HEK293 (cell line): ENCODE data around the gene APLF.
"Not testable (repeated sequence)": the region's sequence is repeated elsewhere in the genome, so short reads cannot be mapped to it uniquely, and the experiment has no call there.

Experiments
- CTCF ChIA-PET: fragments of 350-600 bp; formaldehyde crosslinking; extraction: SDS; loops from one replicate; lab custom pipeline; 2021; ENCODE audit warnings: antibody characterized with exemption; lab: Yijun Ruan, JAX
- POLR2A ChIA-PET: fragments of 300-600 bp; formaldehyde crosslinking; extraction: SDS; loops from one replicate; lab custom pipeline; 2020; ENCODE audit warnings: antibody characterized with exemption, inconsistent platforms; lab: Yijun Ruan, JAX
- H3K27ac ChIP-seq: fragments of 200-500 bp; sonication (Bioruptor generic); 2 replicates; pipeline ENCODE4 v1.5.1; 2014; ENCODE audit warnings: low read depth, low read length, control low read depth, inconsistent platforms; ENCODE audit errors: extremely low read depth
- H3K36me3 ChIP-seq, 2 experiments: fragments of 200-500 bp in 1 of 2; sonication (Bioruptor generic) in 1 of 2; 1 replicate in 1 of 2; 2 replicates in 1 of 2; pipeline ENCODE4 v1.5.1; 2014 to 2017; ENCODE audit warnings: inconsistent platforms in 2 of 2, low read length in 2 of 2; ENCODE audit not compliant: control insufficient read depth in 2 of 2, insufficient read depth in 1 of 2
- H3K4me1 ChIP-seq: fragments of 200-500 bp; sonication (Bioruptor generic); 2 replicates; pipeline ENCODE4 v1.5.1; 2014; ENCODE audit warnings: mild to moderate bottlenecking, low read length, inconsistent platforms; ENCODE audit not compliant: control insufficient read depth, insufficient read depth
- H3K4me3 ChIP-seq: 2 replicates; pipeline ENCODE4 v1.5.1; 2011; ENCODE audit warnings: low read depth, mild to moderate bottlenecking, control low read depth, low read length, moderate library complexity
- H3K9me3 ChIP-seq: fragments of 200-500 bp; sonication (Bioruptor generic); 2 replicates; pipeline ENCODE4 v1.5.1; 2014; ENCODE audit warnings: low read depth, low read length, inconsistent platforms; ENCODE audit not compliant: control insufficient read depth, insufficient read depth
- EGR2 ChIP-seq: fragments of 450-650 bp; formaldehyde crosslinking; IDR thresholded peaks from 2 replicates; pipeline ENCODE4 v1.5.1; 2016; ENCODE audit warnings: low read depth, missing biosample characterization, missing genetic modification characterization
- IKZF3 ChIP-seq: fragments of 450-650 bp; IDR thresholded peaks from 2 replicates; pipeline ENCODE4 v1.5.0; 2018; ENCODE audit warnings: missing biosample characterization, mild to moderate bottlenecking, missing genetic modification characterization, moderate library complexity
- PRDM1 ChIP-seq: fragments of 450-650 bp; formaldehyde crosslinking; IDR thresholded peaks from 2 replicates; pipeline ENCODE4; 2016; ENCODE audit warnings: missing biosample characterization, missing genetic modification characterization
- ZFP3 ChIP-seq: fragments of 450-650 bp; formaldehyde crosslinking; IDR thresholded peaks from 2 replicates; pipeline ENCODE4 v1.5.1; 2016; ENCODE audit warnings: low read depth, missing biosample characterization, missing genetic modification characterization
- ZIC2 ChIP-seq: fragments of 450-650 bp; formaldehyde crosslinking; IDR thresholded peaks from 2 replicates; pipeline ENCODE4 v1.5.1; 2016; ENCODE audit warnings: missing biosample characterization, missing genetic modification characterization
- ZNF157 ChIP-seq: fragments of 450-650 bp; formaldehyde crosslinking; IDR thresholded peaks from 2 replicates; pipeline ENCODE4 v1.5.1; 2016; ENCODE audit warnings: missing biosample characterization, missing genetic modification characterization
- ZNF19 ChIP-seq: fragments of 450-650 bp; formaldehyde crosslinking; IDR thresholded peaks from 2 replicates; pipeline ENCODE4; 2016; ENCODE audit warnings: missing biosample characterization, missing genetic modification characterization, low read depth
- ZNF211 ChIP-seq: fragments of 450-650 bp; formaldehyde crosslinking; IDR thresholded peaks from 2 replicates; pipeline ENCODE4 v1.5.1; 2016; ENCODE audit warnings: low read depth, missing biosample characterization, missing genetic modification characterization
- ZNF223 ChIP-seq: fragments of 450-650 bp; formaldehyde crosslinking; IDR thresholded peaks from 2 replicates; pipeline ENCODE4 v1.5.1; 2016; ENCODE audit warnings: missing biosample characterization, missing genetic modification characterization
- ZNF335 ChIP-seq: fragments of 450-650 bp; formaldehyde crosslinking; conservative IDR thresholded peaks from 2 replicates; pipeline ENCODE4 v1.5.1; 2016; ENCODE audit warnings: missing biosample characterization, missing genetic modification characterization
- ZNF654 ChIP-seq: fragments of 450-650 bp; formaldehyde crosslinking; IDR thresholded peaks from 2 replicates; pipeline ENCODE4 v1.5.1; 2016; ENCODE audit warnings: low read depth, missing biosample characterization, missing genetic modification characterization
- ZNF837 ChIP-seq: fragments of 450-650 bp; formaldehyde crosslinking; IDR thresholded peaks from 2 replicates; pipeline ENCODE4 v1.5.1; 2016; ENCODE audit warnings: missing biosample characterization, missing genetic modification characterization
- ZSCAN16 ChIP-seq: fragments of 450-650 bp; formaldehyde crosslinking; IDR thresholded peaks from 2 replicates; pipeline ENCODE4 v1.5.1; 2016; ENCODE audit warnings: missing biosample characterization, missing genetic modification characterization
- TF ChIP-seq, protein P1 (sequence below): fragments of 450-650 bp; formaldehyde crosslinking; IDR thresholded peaks from 2 replicates; pipeline ENCODE4; 2016; ENCODE audit warnings: missing biosample characterization, missing genetic modification characterization
- TF ChIP-seq, protein P2 (sequence below): fragments of 450-650 bp; formaldehyde crosslinking; IDR thresholded peaks from 2 replicates; pipeline ENCODE4 v1.5.1; 2016; ENCODE audit warnings: missing biosample characterization, missing genetic modification characterization
- TF ChIP-seq, protein P3 (sequence below): fragments of 450-650 bp; formaldehyde crosslinking; IDR thresholded peaks from 2 replicates; pipeline ENCODE4 v1.5.1; 2016; ENCODE audit warnings: missing biosample characterization, missing genetic modification characterization

Gene APLF

DNA sequence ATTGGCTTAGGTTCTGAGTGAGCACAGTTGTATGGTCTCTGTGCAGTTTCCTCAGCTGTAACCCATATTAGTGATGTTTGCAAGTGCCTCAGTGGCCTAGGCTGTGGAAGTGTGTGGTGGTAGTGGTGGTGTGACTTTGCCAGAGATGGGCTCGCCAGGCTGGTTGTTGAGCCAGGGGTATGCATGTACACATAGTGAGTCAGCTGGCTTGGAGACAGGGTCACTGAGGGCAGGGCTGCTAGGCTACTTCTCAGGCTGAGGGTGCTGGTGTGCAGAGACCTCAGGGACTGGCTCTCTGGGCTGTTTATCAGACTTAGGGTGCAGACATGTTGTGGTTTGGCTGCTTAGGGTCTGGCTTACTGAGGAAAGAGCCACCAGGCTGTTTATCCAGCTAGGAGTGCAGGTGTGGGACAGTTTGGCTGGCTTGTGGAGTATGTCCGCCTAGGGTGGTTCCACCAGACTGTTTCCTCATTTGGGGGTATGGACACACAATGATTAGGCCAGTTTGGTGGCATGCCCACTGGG, 15.0 kb downstream of the APLF start (continued):
- TF ChIP-seq, protein P1, sequence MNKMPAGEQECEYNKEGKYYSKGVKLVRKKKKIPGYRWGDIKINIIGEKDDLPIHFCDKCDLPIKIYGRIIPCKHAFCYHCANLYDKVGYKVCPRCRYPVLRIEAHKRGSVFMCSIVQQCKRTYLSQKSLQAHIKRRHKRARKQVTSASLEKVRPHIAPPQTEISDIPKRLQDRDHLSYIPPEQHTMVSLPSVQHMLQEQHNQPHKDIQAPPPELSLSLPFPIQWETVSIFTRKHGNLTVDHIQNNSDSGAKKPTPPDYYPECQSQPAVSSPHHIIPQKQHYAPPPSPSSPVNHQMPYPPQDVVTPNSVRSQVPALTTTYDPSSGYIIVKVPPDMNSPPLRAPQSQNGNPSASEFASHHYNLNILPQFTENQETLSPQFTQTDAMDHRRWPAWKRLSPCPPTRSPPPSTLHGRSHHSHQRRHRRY (tag by site-specific recombination), result no peak

DNA sequence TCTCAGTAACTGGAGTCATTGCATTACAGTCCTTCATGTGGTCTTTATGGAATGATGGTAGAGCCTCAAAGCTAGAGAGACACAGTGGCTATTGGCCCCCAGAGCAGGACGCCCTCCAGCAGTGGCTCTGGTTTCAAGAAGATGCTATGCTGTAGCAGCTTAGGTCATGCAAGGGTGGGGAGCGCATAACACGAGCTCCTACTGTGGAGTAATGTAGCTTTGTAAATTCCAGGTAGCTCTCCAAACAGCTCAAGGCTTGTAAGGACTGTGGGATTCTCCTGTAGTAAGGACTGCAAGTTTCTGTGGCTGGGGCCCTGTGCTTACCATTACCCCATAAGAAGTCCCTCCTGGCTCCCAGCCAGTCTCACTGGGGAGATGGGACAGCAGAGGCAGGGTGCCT, 15.6 kb downstream of the APLF start:
- CTCF ChIA-PET, result interaction anchor here (0.9 to 1.1 kb wide), 2 partner anchors 19 to 228 kb away, joined by 3 to 5 read pairs; no protein-coding TSS in a partner anchor
- POLR2A ChIA-PET, result no interaction called here
- H3K9me3 ChIP-seq, result no peaks in the 10 kb centered on the region
- no peak for TF ChIP-seq ZFP3 (tag by site-specific recombination)
- peak; percentile 35; the same call in 1 of the 2 replicates for TF ChIP-seq ZIC2 (tag by site-specific recombination)
- TF ChIP-seq ZNF157 (tag by site-specific recombination), result no peak
- TF ChIP-seq, all 188 proteins: peak for 1
- H3K4me1 ChIP-seq, result no peaks in the 10 kb centered on the region
- H3K4me3 ChIP-seq, result no peak overlapping the region
- H3K36me3 ChIP-seq, result no peaks in the 10 kb centered on the region
- H3K27ac ChIP-seq, result no peak overlapping the region

- Histone ChIP-seq H3K4me1 (no peaks in the 10 kb centered on the region), H3K9me3 (no peaks in the 10 kb centered on the region), H3K36me3 (no peaks in the 10 kb centered on the region), H3K27ac (no peak overlapping the region), H3K4me3 (no peak overlapping the region)
- ChIA-PET CTCF (interaction anchor here (0.5 to 2.4 kb wide), 32 partner anchors 16 to 1966 kb away, joined by 3 to 15 read pairs (median 4); partner anchors contain the start of genes FBXO48 and PROKR1), POLR2A (interaction anchor here (1.1 kb wide), 1 partner anchor 21 kb away, joined by 3 read pairs; the partner anchor contains the start of genes APLF and FBXO48)
- TF ChIP-seq ZNF335 (tag by site-specific recombination), result no peak
- TF ChIP-seq ZNF654, result peak; percentile 49
- TF ChIP-seq ZNF837 (tag by site-specific recombination), result no peak
Observed at GRCh38 chr2:68487773-68488355, 20.5 kb downstream of the APLF start.

GRCh38 chr2:68488605-68489004, 21.2 kb downstream of the APLF start:
- H3K4me1 ChIP-seq, H3K36me3 ChIP-seq, H3K4me3 ChIP-seq, H3K9me3 ChIP-seq: not testable (repeated sequence)
- CTCF ChIA-PET, result interaction anchor here (0.6 to 2.4 kb wide), 15 partner anchors 16 to 438 kb away, joined by 3 to 15 read pairs (median 4); no protein-coding TSS in a partner anchor
- TF ChIP-seq PRDM1 (tag by site-specific recombination), result 0 out of 2 replicates have a peak, but pooled peaks have one; percentile 11
- TF ChIP-seq, all 188 proteins: peak for 1; not testable (repeated sequence) for 187
- H3K27ac ChIP-seq, result not testable (repeated sequence)
- POLR2A ChIA-PET, result interaction anchor here (1.1 kb wide), 1 partner anchor 21 kb away, joined by 3 read pairs; the partner anchor contains the start of genes APLF and FBXO48

GRCh38 chr2:68489282-68489681, 21.9 kb downstream of the APLF start:
- TF ChIP-seq ZNF211 (tag by site-specific recombination), result no peak
- TF ChIP-seq ZSCAN16 (tag by site-specific recombination), result no peak
- TF ChIP-seq EGR2 (tag by site-specific recombination), result no peak
- TF ChIP-seq IKZF3 (tag by site-specific recombination), result no peak
- TF ChIP-seq, protein P2, sequence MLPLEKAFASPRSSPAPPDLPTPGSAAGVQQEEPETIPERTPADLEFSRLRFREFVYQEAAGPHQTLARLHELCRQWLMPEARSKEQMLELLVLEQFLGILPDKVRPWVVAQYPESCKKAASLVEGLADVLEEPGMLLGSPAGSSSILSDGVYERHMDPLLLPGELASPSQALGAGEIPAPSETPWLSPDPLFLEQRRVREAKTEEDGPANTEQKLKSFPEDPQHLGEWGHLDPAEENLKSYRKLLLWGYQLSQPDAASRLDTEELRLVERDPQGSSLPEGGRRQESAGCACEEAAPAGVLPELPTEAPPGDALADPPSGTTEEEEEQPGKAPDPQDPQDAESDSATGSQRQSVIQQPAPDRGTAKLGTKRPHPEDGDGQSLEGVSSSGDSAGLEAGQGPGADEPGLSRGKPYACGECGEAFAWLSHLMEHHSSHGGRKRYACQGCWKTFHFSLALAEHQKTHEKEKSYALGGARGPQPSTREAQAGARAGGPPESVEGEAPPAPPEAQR (tag by site-specific recombination), result no peak
- no peak for TF ChIP-seq ZNF223 (tag by site-specific recombination)
- TF ChIP-seq, protein P3, sequence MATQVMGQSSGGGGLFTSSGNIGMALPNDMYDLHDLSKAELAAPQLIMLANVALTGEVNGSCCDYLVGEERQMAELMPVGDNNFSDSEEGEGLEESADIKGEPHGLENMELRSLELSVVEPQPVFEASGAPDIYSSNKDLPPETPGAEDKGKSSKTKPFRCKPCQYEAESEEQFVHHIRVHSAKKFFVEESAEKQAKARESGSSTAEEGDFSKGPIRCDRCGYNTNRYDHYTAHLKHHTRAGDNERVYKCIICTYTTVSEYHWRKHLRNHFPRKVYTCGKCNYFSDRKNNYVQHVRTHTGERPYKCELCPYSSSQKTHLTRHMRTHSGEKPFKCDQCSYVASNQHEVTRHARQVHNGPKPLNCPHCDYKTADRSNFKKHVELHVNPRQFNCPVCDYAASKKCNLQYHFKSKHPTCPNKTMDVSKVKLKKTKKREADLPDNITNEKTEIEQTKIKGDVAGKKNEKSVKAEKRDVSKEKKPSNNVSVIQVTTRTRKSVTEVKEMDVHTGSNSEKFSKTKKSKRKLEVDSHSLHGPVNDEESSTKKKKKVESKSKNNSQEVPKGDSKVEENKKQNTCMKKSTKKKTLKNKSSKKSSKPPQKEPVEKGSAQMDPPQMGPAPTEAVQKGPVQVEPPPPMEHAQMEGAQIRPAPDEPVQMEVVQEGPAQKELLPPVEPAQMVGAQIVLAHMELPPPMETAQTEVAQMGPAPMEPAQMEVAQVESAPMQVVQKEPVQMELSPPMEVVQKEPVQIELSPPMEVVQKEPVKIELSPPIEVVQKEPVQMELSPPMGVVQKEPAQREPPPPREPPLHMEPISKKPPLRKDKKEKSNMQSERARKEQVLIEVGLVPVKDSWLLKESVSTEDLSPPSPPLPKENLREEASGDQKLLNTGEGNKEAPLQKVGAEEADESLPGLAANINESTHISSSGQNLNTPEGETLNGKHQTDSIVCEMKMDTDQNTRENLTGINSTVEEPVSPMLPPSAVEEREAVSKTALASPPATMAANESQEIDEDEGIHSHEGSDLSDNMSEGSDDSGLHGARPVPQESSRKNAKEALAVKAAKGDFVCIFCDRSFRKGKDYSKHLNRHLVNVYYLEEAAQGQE (tag by site-specific recombination), result no peak
- TF ChIP-seq ZNF19, result no peak
- ChIA-PET POLR2A (no interaction called here), CTCF (interaction anchor here (1.0 to 2.4 kb wide), 2 partner anchors 25 to 106 kb away, joined by 3 to 15 read pairs; no protein-coding TSS in a partner anchor)
- no peaks in the 10 kb centered on the region for H3K9me3 ChIP-seq
- H3K4me3 ChIP-seq, result no peak overlapping the region
- H3K27ac ChIP-seq, result no peak overlapping the region
- H3K36me3 ChIP-seq, result no peaks in the 10 kb centered on the region
- H3K4me1 ChIP-seq, result no peaks in the 10 kb centered on the region
